ENCODE data around the gene STAC. TPM values are rescaled to one million over a fixed set of nuclear protein-coding genes. Genes with fewer than 3 reads are reported as not detected.

Gene STAC
- total and polyA plus RNA-seq, 12 donors: 1.3 to 12.0 (median 3.4) TPM

DNA sequence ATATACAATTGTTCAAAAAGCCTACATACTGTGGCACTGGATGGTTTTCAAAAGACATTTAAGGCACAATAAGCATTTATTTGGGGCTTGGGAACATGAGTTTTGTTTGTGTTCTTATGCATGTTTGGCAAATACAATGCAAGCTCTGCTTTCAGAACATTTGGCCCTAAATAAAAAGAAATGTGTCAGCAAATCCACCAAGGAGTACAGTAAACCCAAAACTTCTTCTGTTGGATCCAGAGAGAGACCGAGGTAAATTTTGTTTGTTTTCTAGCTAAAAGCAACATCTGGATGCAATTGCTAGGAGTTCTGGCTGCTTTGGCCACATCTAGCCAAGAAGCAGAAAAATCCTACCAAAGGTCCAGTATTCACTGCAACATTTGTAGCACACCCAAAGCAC, 215.2 kb downstream of the STAC start:
- peaks cover 14% of the 10 kb centered on the region for H3K27me3 ChIP-seq
- TF ChIP-seq POLR2A (IDR thresholded peaks at IDR 0.05) (no peak), CTCF (IDR thresholded peaks at IDR 0.05) (no peak)
- no peaks in the 10 kb centered on the region for H3K4me1 ChIP-seq (replicated peaks in 1 of 2)
- intact Hi-C loops (cut with DNase I): no loop called here
- H3K36me3 ChIP-seq (replicated peaks in 1 of 2): no peaks in the 10 kb centered on the region
- 63 to 79% (median 71%) methylated on average over 1 of the region's 1 CpG for WGBS, 4 donors
- no peak for DNase-seq
- no peaks in the 10 kb centered on the region for H3K9me3 ChIP-seq (replicated peaks in 1 of 3)
- H3K27ac ChIP-seq: no peak overlapping the region
- no peak overlapping the region for H3K4me3 ChIP-seq

DNA sequence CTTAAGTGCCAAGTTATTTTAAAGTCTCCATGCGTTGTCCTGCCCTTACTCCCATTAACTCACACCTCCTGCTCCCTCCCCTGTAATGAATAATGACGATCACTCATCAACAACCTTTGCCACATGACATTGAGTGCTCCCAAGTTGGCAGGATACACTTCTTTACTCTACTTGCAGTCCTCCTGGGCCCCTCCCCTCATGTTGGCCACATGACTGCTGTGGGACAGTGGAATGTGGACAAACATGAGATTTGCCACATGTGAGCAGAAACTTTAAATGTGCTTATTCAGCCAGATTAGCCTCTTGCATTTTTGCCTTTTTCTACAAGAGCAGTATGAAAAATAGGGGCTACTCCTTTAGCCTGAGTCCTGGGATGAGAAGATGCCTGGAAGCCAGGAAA, 216.1 kb downstream of the STAC start:
- H3K27ac ChIP-seq: no peak overlapping the region
- H3K4me3 ChIP-seq: no peak overlapping the region
- H3K27me3 ChIP-seq: peaks cover 15% of the 10 kb centered on the region
- no peaks in the 10 kb centered on the region for H3K9me3 ChIP-seq (replicated peaks in 1 of 3)
- no peaks in the 10 kb centered on the region for H3K36me3 ChIP-seq (replicated peaks in 1 of 2)
- DNase-seq: no peak
- intact Hi-C loops (cut with DNase I): no loop called here
- no peak for TF ChIP-seq CTCF (IDR thresholded peaks at IDR 0.05)
- no peak for TF ChIP-seq POLR2A (IDR thresholded peaks at IDR 0.05)
- 68 to 81% (median 75%) methylated on average over 2 of the region's 2 CpGs for WGBS, 4 donors
- H3K4me1 ChIP-seq (replicated peaks in 1 of 2): no peaks in the 10 kb centered on the region

- no peak for DNase-seq
- peaks cover 21% of the 10 kb centered on the region for H3K27me3 ChIP-seq
- WGBS, 4 donors: 76 to 83% (median 77%) methylated on average over 2 of the region's 2 CpGs
- no peak overlapping the region for H3K4me3 ChIP-seq
- intact Hi-C loops (cut with DNase I): no loop called here
- no peaks in the 10 kb centered on the region for H3K4me1 ChIP-seq (replicated peaks in 1 of 2)
- no peaks in the 10 kb centered on the region for H3K9me3 ChIP-seq (replicated peaks in 1 of 3)
- H3K27ac ChIP-seq: no peak overlapping the region
- no peak for TF ChIP-seq CTCF (IDR thresholded peaks at IDR 0.05)
- TF ChIP-seq POLR2A (IDR thresholded peaks at IDR 0.05): no peak
- no peaks in the 10 kb centered on the region for H3K36me3 ChIP-seq (replicated peaks in 1 of 2)
These were observed 217.1 kb downstream of the STAC start for GRCh38 chr3:36597422-36597821.
